Neuronal stem cell (in vitro differentiated cells): Measurements from ENCODE around the gene AQP2. TPM values are rescaled to one million over a fixed set of nuclear protein-coding genes. Genes with fewer than 3 reads are reported as not detected.

Experiments
- DNase-seq: peaks from one replicate; pipeline ENCODE4 v3.0.0-alpha.2; 2013; ENCODE audit warnings: low spot score
- H2AFZ ChIP-seq: one replicate; pipeline ENCODE4 v1.6.1; 2013; ENCODE audit warnings: mild to moderate bottlenecking, low read length, inconsistent platforms
- H2AK5ac ChIP-seq: 2 replicates; pipeline ENCODE4 v1.6.1; 2013; ENCODE audit warnings: low read depth, mild to moderate bottlenecking, inconsistent platforms, low read length, moderate library complexity, mixed read lengths
- H2BK120ac ChIP-seq: 2 replicates; pipeline ENCODE4 v1.6.1; 2013; ENCODE audit warnings: low read depth, mild to moderate bottlenecking, inconsistent platforms, low read length, moderate library complexity, mixed read lengths
- H2BK12ac ChIP-seq: one replicate; pipeline ENCODE4 v1.6.1; 2013; ENCODE audit warnings: low read length, inconsistent platforms
- H2BK15ac ChIP-seq: 2 replicates; pipeline ENCODE4 v1.6.1; 2013; ENCODE audit warnings: mild to moderate bottlenecking, low read length, inconsistent platforms, mixed read lengths
- H2BK5ac ChIP-seq: one replicate; pipeline ENCODE4 v1.6.1; 2013; ENCODE audit warnings: inconsistent platforms, mild to moderate bottlenecking, low read length, moderate library complexity
- H3K14ac ChIP-seq: one replicate; pipeline ENCODE4 v1.6.1; 2013; ENCODE audit warnings: low read length, inconsistent platforms
- H3K18ac ChIP-seq: 2 replicates; pipeline ENCODE4 v1.6.1; 2013; ENCODE audit warnings: low read length, inconsistent platforms
- H3K23ac ChIP-seq: 2 replicates; pipeline ENCODE4 v1.6.1; 2013; ENCODE audit warnings: low read depth, mild to moderate bottlenecking, mixed read lengths, low read length, inconsistent platforms; ENCODE audit not compliant: poor library complexity
- H3K27ac ChIP-seq: replicated peaks from 3 replicates; pipeline ENCODE4 v1.5.1; 2013; ENCODE audit warnings: low read length, inconsistent platforms
- H3K27me3 ChIP-seq, 3 experiments: 2 replicates each; pipeline ENCODE4 v1.6.1; 2013; ENCODE audit warnings: low read length in 3 of 3, mild to moderate bottlenecking in 2 of 3, inconsistent platforms in 1 of 3, low read depth in 1 of 3, mixed read lengths in 1 of 3, moderate library complexity in 1 of 3; ENCODE audit not compliant: control insufficient read depth in 3 of 3, insufficient read depth in 3 of 3
- H3K36me3 ChIP-seq, 2 donors: replicated peaks in 1 of 2; 2 replicates each; pipeline ENCODE4 v1.6.1; 2013; ENCODE audit warnings: low read length in 2 of 2; ENCODE audit not compliant: control insufficient read depth in 2 of 2, insufficient read depth in 2 of 2
- H3K4ac ChIP-seq: 2 replicates; pipeline ENCODE4 v1.6.1; 2013; ENCODE audit warnings: inconsistent platforms, mild to moderate bottlenecking, low read length, moderate library complexity
- H3K4me1 ChIP-seq, 2 donors: 1 replicate in 1 of 2; 2 replicates in 1 of 2; pipeline ENCODE4 v1.6.1; 2013; ENCODE audit warnings: low read length in 2 of 2, low read depth in 1 of 2; ENCODE audit not compliant: control insufficient read depth in 2 of 2, insufficient read depth in 1 of 2
- H3K4me2 ChIP-seq: one replicate; pipeline ENCODE4 v1.6.1; 2013; ENCODE audit warnings: mild to moderate bottlenecking, low read length, inconsistent platforms; ENCODE audit not compliant: insufficient read depth, poor library complexity, severe bottlenecking
- H3K4me3 ChIP-seq, 2 donors: 2 replicates each; pipeline ENCODE4 v1.5.1; 2013; ENCODE audit warnings: low read length in 2 of 2, mild to moderate bottlenecking in 2 of 2, inconsistent platforms in 1 of 2, moderate library complexity in 1 of 2
- H3K79me1 ChIP-seq: one replicate; pipeline ENCODE4 v1.6.1; 2013; ENCODE audit warnings: low read depth, mild to moderate bottlenecking, inconsistent platforms, low read length, moderate library complexity
- H3K9ac ChIP-seq: one replicate; pipeline ENCODE4 v1.6.1; 2013; ENCODE audit warnings: mild to moderate bottlenecking, low read depth, low read length, inconsistent platforms; ENCODE audit not compliant: poor library complexity
- H3K9me3 ChIP-seq, 2 donors: replicated peaks in 1 of 2; 2 replicates each; pipeline versions ENCODE3 to v1.6.1; 2013; ENCODE audit warnings: low read length in 2 of 2, mild to moderate bottlenecking in 2 of 2, inconsistent platforms in 1 of 2, low read depth in 1 of 2, mixed read lengths in 1 of 2, moderate library complexity in 1 of 2; ENCODE audit not compliant: control insufficient read depth in 2 of 2, insufficient read depth in 1 of 2
- H4K8ac ChIP-seq: one replicate; pipeline ENCODE4 v1.6.1; 2013; ENCODE audit warnings: low read depth, mild to moderate bottlenecking, inconsistent platforms, low read length, moderate library complexity
- H4K91ac ChIP-seq: one replicate; pipeline ENCODE4 v1.6.1; 2013; ENCODE audit warnings: low read length, low read depth, mild to moderate bottlenecking, inconsistent platforms; ENCODE audit not compliant: poor library complexity
- WGBS, 2 donors: extraction: QIAGEN DNeasy Blood & Tissue Kit; methylation state at CpG; one replicate each; pipeline ENCODE4 v1.1.7; 2013; ENCODE audit warnings: missing lambda C conversion rate in 2 of 2, mixed read lengths in 1 of 2; ENCODE audit not compliant: insufficient read length in 2 of 2, insufficient replicate concordance in 1 of 2; ENCODE audit errors: extremely low coverage in 2 of 2; 5-methylcytosine and 5-hydroxymethylcytosine counted together
- polyA plus RNA-seq, 2 experiments: library from polyadenylated mRNA; stranded (reverse); fragments of 200-250 nt; gene quantifications; one replicate each; pipeline ENCODE4 v1.2.3, GENCODE V29; 2013

Gene AQP2
- polyA plus RNA-seq (2013, experiment 1 of 2), result not detected
- polyA plus RNA-seq (2013, experiment 2 of 2), result not detected

GRCh38 chr12:49950273-49951251 is at the start of gene AQP2:
TSS of gene AQP2 (plus strand) at chr12:49950737. CDS start at chr12:49950831, 94 bp downstream.
- H3K23ac ChIP-seq, result peak within 1 kb of the TSS; percentile 14
- no peaks in the 10 kb centered on the region for H3K9me3 ChIP-seq
- H2BK120ac ChIP-seq, result peak within 1 kb of the TSS; percentile 14
- H3K79me1 ChIP-seq, result no peaks in the 10 kb centered on the region
- no peak within 1 kb of the TSS for H3K9ac ChIP-seq
- no peak within 1 kb of the TSS for H3K4me2 ChIP-seq
- peak within 1 kb of the TSS; percentile 74 for H3K18ac ChIP-seq
- H4K8ac ChIP-seq, result no peak within 1 kb of the TSS
- DNase-seq, result no peak
- H3K36me3 ChIP-seq, result no peaks in the 10 kb centered on the region
- H2BK5ac ChIP-seq, result peak within 1 kb of the TSS; percentile 76
- no peak within 1 kb of the TSS for H3K4ac ChIP-seq
- no peak within 1 kb of the TSS for H2AFZ ChIP-seq
- H4K91ac ChIP-seq, result no peak within 1 kb of the TSS
- peak within 1 kb of the TSS; percentile 83 for H2AK5ac ChIP-seq
- H2BK12ac ChIP-seq, result peak within 1 kb of the TSS; percentile 60
- H3K27ac ChIP-seq, result no peak within 1 kb of the TSS
- WGBS, 2 donors, result no CpG with 5 or more reads among the region's 32 CpGs
- peaks cover 2 to 3% of the 10 kb centered on the region in 2 donors for H3K4me1 ChIP-seq
- H3K27me3 ChIP-seq, result peaks cover 0 to 50% (median 14%) of the 10 kb centered on the region in 3 experiments
- H2BK15ac ChIP-seq, result peak within 1 kb of the TSS; percentile 39
- H3K4me3 ChIP-seq, result no peak within 1 kb of the TSS
- H3K14ac ChIP-seq, result no peak within 1 kb of the TSS

- peak overlapping the region; percentile 55 for H3K18ac ChIP-seq
- no peak overlapping the region for H3K23ac ChIP-seq
- H4K8ac ChIP-seq, result no peak overlapping the region
- no CpG with 5 or more reads among the region's 4 CpGs for WGBS, 2 donors
- no peak overlapping the region for H3K27ac ChIP-seq
- peaks cover 0 to 73% (median 4%) of the 10 kb centered on the region in 3 experiments for H3K27me3 ChIP-seq
- H3K4ac ChIP-seq, result no peak overlapping the region
- no peaks in the 10 kb centered on the region for H3K36me3 ChIP-seq
- H2BK120ac ChIP-seq, result no peak overlapping the region
- no peak overlapping the region for H3K4me3 ChIP-seq
- H3K4me1 ChIP-seq, result peaks cover 7 to 20% of the 10 kb centered on the region in 2 donors
- no peak overlapping the region for H2AK5ac ChIP-seq
- DNase-seq, result no peak
- no peak overlapping the region for H3K9ac ChIP-seq
- H3K14ac ChIP-seq, result no peak overlapping the region
- H3K9me3 ChIP-seq, result no peaks in the 10 kb centered on the region
- H3K79me1 ChIP-seq, result no peaks in the 10 kb centered on the region
- H2BK5ac ChIP-seq, result no peak overlapping the region
- peak overlapping the region; percentile 34 for H2BK15ac ChIP-seq
- no peak overlapping the region for H2BK12ac ChIP-seq
- no peak overlapping the region for H4K91ac ChIP-seq
- H3K4me2 ChIP-seq, result no peak overlapping the region
- no peak overlapping the region for H2AFZ ChIP-seq
Observed at GRCh38 chr12:49901026-49901425, 49.5 kb upstream of the AQP2 start.

- no peak overlapping the region for H3K4me3 ChIP-seq
- H2AFZ ChIP-seq, result no peak overlapping the region
- H3K4me1 ChIP-seq, result peaks cover 7 to 20% of the 10 kb centered on the region in 2 donors
- no peaks in the 10 kb centered on the region for H3K9me3 ChIP-seq
- peak overlapping the region; percentile 67 for H2BK12ac ChIP-seq
- H3K9ac ChIP-seq, result no peak overlapping the region
- no peak overlapping the region for H4K91ac ChIP-seq
- H3K79me1 ChIP-seq, result no peaks in the 10 kb centered on the region
- peaks cover 0 to 65% (median 4%) of the 10 kb centered on the region in 3 experiments for H3K27me3 ChIP-seq
- H3K18ac ChIP-seq, result no peak overlapping the region
- H2BK15ac ChIP-seq, result no peak overlapping the region
- WGBS, 2 donors, result no CpG with 5 or more reads among the region's 5 CpGs
- no peak overlapping the region for H3K23ac ChIP-seq
- H3K14ac ChIP-seq, result no peak overlapping the region
- DNase-seq, result no peak
- no peak overlapping the region for H4K8ac ChIP-seq
- no peak overlapping the region for H2BK120ac ChIP-seq
- H3K4ac ChIP-seq, result no peak overlapping the region
- H2AK5ac ChIP-seq, result peak overlapping the region; percentile 78
- H3K36me3 ChIP-seq, result no peaks in the 10 kb centered on the region
- no peak overlapping the region for H2BK5ac ChIP-seq
- H3K4me2 ChIP-seq, result no peak overlapping the region
- H3K27ac ChIP-seq, result no peak overlapping the region
Observed at GRCh38 chr12:49901986-49902385, 48.6 kb upstream of the AQP2 start.
